GM23248 (cell line): Measurements from ENCODE around the gene TMEM150A.

Experiments used
- EZH2 ChIP-seq: fragments of 200-600 bp; sonication (generic); IDR thresholded peaks from 2 replicates; pipeline ENCODE4 v1.6.1; 2018; ENCODE audit warnings: antibody characterized with exemption, mild to moderate bottlenecking; ENCODE audit not compliant: insufficient read depth, poor library complexity, severe bottlenecking
- EZH2phosphoT487 ChIP-seq: fragments of 200-600 bp; sonication (generic); IDR thresholded peaks from 2 replicates; pipeline ENCODE4 v1.6.1; 2018; ENCODE audit warnings: antibody characterized with exemption, moderate library complexity, mild to moderate bottlenecking, low read depth; ENCODE audit not compliant: insufficient read depth

- TF ChIP-seq EZH2 = no peak
- TF ChIP-seq EZH2phosphoT487 = no peak
These were observed 28.8 kb upstream of the TMEM150A start for GRCh38 chr2:85631316-85631715.
